ENCODE results near the gene PRIMA1.
"Not testable (repeated sequence)": the region's sequence is repeated elsewhere in the genome, so short reads cannot be mapped to it uniquely, and the experiment has no call there.

PRIMA1 gene

GRCh38 chr14:93788293-93788542 is at the start of gene PRIMA1:
PRIMA1 (minus strand) TSS chr14:93788485; CDS start chr14:93787718, 767 bp downstream.
- no peak for DNase-seq

- DNase-seq = no peak
Measured at GRCh38 chr14:93834699-93835371, 46.5 kb upstream of the PRIMA1 start.

- peak in 1 of 2 experiments; percentile 17 for DNase-seq
Measured at GRCh38 chr14:93832665-93833064, 44.4 kb upstream of the PRIMA1 start.

- DNase-seq = no peak
Measured at GRCh38 chr14:93832081-93832480, 43.8 kb upstream of the PRIMA1 start.

GRCh38 chr14:93830753-93831461 is 42.6 kb upstream of the PRIMA1 start:
- no peak for DNase-seq

GRCh38 chr14:93829839-93830481 is 41.7 kb upstream of the PRIMA1 start:
- DNase-seq = no peak

GRCh38 chr14:93825235-93825553 is 36.9 kb upstream of the PRIMA1 start:
- no peak for DNase-seq

GRCh38 chr14:93824518-93825234 is 36.4 kb upstream of the PRIMA1 start:
- DNase-seq = no peak

- no peak for DNase-seq
Measured at GRCh38 chr14:93824076-93824475, 35.8 kb upstream of the PRIMA1 start.

GRCh38 chr14:93821051-93821450 is 32.8 kb upstream of the PRIMA1 start:
- DNase-seq = no peak

GRCh38 chr14:93818857-93819256 is 30.6 kb upstream of the PRIMA1 start:
- DNase-seq = no peak

- no peak for DNase-seq
Measured at GRCh38 chr14:93811676-93812075, 23.4 kb upstream of the PRIMA1 start.

- no peak for DNase-seq
Measured at GRCh38 chr14:93811020-93811419, 22.7 kb upstream of the PRIMA1 start.

GRCh38 chr14:93809491-93810420 is 21.5 kb upstream of the PRIMA1 start:
- not testable (repeated sequence) for DNase-seq

- DNase-seq = no peak
Measured at GRCh38 chr14:93804654-93805053, 16.4 kb upstream of the PRIMA1 start.

- no peak for DNase-seq
Measured at GRCh38 chr14:93803408-93804318, 15.4 kb upstream of the PRIMA1 start.

GRCh38 chr14:93799989-93800921 is 12.0 kb upstream of the PRIMA1 start:
- DNase-seq = no peak

GRCh38 chr14:93799617-93799988 is 11.3 kb upstream of the PRIMA1 start:
- DNase-seq = no peak

GRCh38 chr14:93797536-93797935 is 9.3 kb upstream of the PRIMA1 start:
- no peak for DNase-seq

- DNase-seq = no peak
Measured at GRCh38 chr14:93797071-93797470, 8.8 kb upstream of the PRIMA1 start.

Data from SHP77 (cell line).